CD4-positive, CD25-positive, alpha-beta regulatory T cell (primary cell): ENCODE measurements around the gene PITPNM1. TPM values are rescaled to one million over a fixed set of nuclear protein-coding genes. Genes with fewer than 3 reads are reported as not detected.
A peak's percentile ranks its signal among the peaks of the same experiment; 100 is the strongest.
"Not testable (repeated sequence)": the region's sequence is repeated elsewhere in the genome, so short reads cannot be mapped to it uniquely, and the experiment has no call there.

Experiments
- ATAC-seq, 2 donors: fragments of 150-1000 bp; cut with Tn5 transposase; one replicate each; pipeline ENCODE4 v1.10.0; 2021; ENCODE audit warnings: low read depth in 2 of 2, moderate number of reproducible peaks in 2 of 2, moderate library complexity in 1 of 2
- DNase-seq, 3 donors: peaks; one replicate each; pipeline versions ENCODE4 v3.0.0 to v3.0.0-alpha.2; 2012 to 2022; ENCODE audit warnings: mixed read lengths in 1 of 3
- H3K27ac ChIP-seq: one replicate; pipeline ENCODE4 v1.7.0; 2013; ENCODE audit warnings: mild to moderate bottlenecking, low read length; ENCODE audit not compliant: insufficient read depth, poor library complexity, severe bottlenecking
- H3K27me3 ChIP-seq: one replicate; pipeline ENCODE4 v1.7.0; 2013; ENCODE audit warnings: low read length; ENCODE audit not compliant: control insufficient read depth, insufficient read depth
- H3K36me3 ChIP-seq: one replicate; pipeline ENCODE4 v1.7.0; 2013; ENCODE audit warnings: mild to moderate bottlenecking, low read length, moderate library complexity; ENCODE audit not compliant: control insufficient read depth, insufficient read depth
- H3K4me1 ChIP-seq: 2 replicates; pipeline ENCODE4 v1.7.0; 2013; ENCODE audit warnings: mild to moderate bottlenecking, low read length; ENCODE audit not compliant: insufficient read depth, control insufficient read depth, poor library complexity, severe bottlenecking
- H3K4me3 ChIP-seq: one replicate; pipeline ENCODE4 v1.7.0; 2013; ENCODE audit warnings: low read depth, mild to moderate bottlenecking, low read length, moderate library complexity
- H3K9me3 ChIP-seq, 2 experiments: 1 replicate in 1 of 2; 2 replicates in 1 of 2; pipeline ENCODE4 v1.7.0; 2013; ENCODE audit warnings: low read length in 2 of 2, mild to moderate bottlenecking in 1 of 2, moderate library complexity in 1 of 2; ENCODE audit not compliant: control insufficient read depth in 2 of 2
- H3K27ac Mint-ChIP-seq, 3 donors: one replicate each; pipeline ENCODE4 v1.8.0; 2020 to 2022; ENCODE audit warnings: mild to moderate bottlenecking in 3 of 3, mixed read lengths in 3 of 3, moderate library complexity in 2 of 3
- H3K27me3 Mint-ChIP-seq: one replicate; pipeline ENCODE4 v1.8.0; 2022; ENCODE audit warnings: mild to moderate bottlenecking, mixed read lengths
- H3K36me3 Mint-ChIP-seq: one replicate; pipeline ENCODE4 v1.8.0; 2020; ENCODE audit warnings: mixed read lengths
- H3K4me1 Mint-ChIP-seq, 4 donors: one replicate each; pipeline ENCODE4 v1.8.0; 2020 to 2022; ENCODE audit warnings: mixed read lengths in 4 of 4, mild to moderate bottlenecking in 1 of 4
- H3K4me3 Mint-ChIP-seq, 4 donors: one replicate each; pipeline ENCODE4 v1.8.0; 2020 to 2022; ENCODE audit warnings: mild to moderate bottlenecking in 4 of 4, mixed read lengths in 4 of 4, moderate library complexity in 3 of 4
- H3K9me3 Mint-ChIP-seq, 7 donors: one replicate each; pipeline ENCODE4 v1.8.0; 2020 to 2022; ENCODE audit warnings: mixed read lengths in 7 of 7, mild to moderate bottlenecking in 3 of 7, moderate library complexity in 2 of 7
- polyA plus RNA-seq, 4 donors: library from polyadenylated mRNA; unstranded; fragments of 300-500 nt; fragmentation: Illumina TruSeq; gene quantifications; one replicate each; pipeline ENCODE4 v1.2.3, GENCODE V29; 2021
- total RNA-seq: library from RNA; stranded (reverse); gene quantifications from one replicate; pipeline ENCODE4 v1.2.3, GENCODE V29; 2022

Gene PITPNM1
- total and polyA plus RNA-seq, 5 donors from 2014 or later: 15.7 to 116 (median 17.9) TPM

- Histone ChIP-seq H3K27ac (peak overlapping the region; percentile 92), H3K36me3 (peaks cover 2% of the 10 kb centered on the region), H3K4me1 (peaks cover 50% of the 10 kb centered on the region), H3K4me3 (peak overlapping the region; percentile 86), H3K9me3 (no peaks in the 10 kb centered on the region), H3K27me3 (no peaks in the 10 kb centered on the region)
- Mint-ChIP-seq H3K9me3 (no peaks in the 10 kb centered on the region), H3K27ac (peak overlapping the region; percentile 99 to 100 (median 99)), H3K4me1 (peaks cover 9 to 49% (median 35%) of the 10 kb centered on the region in 4 donors), H3K36me3 (peaks cover 6% of the 10 kb centered on the region), H3K27me3 (no peaks in the 10 kb centered on the region), H3K4me3 (peak overlapping the region; percentile 92 to 99 (median 96))
- ATAC-seq (peak; percentile 5 to 9), DNase-seq (no peak)
Observed at GRCh38 chr11:67482275-67482826, 22.8 kb downstream of the PITPNM1 start.

- H3K4me1 Mint-ChIP-seq, H3K27ac Mint-ChIP-seq, H3K27me3 Mint-ChIP-seq, H3K4me1 ChIP-seq, H3K36me3 ChIP-seq, H3K9me3 Mint-ChIP-seq, DNase-seq, H3K9me3 ChIP-seq, H3K27ac ChIP-seq, H3K36me3 Mint-ChIP-seq, ATAC-seq, H3K4me3 ChIP-seq, H3K27me3 ChIP-seq: not testable (repeated sequence)
- peak overlapping the region in 1 of 4 donors; percentile 41 for H3K4me3 Mint-ChIP-seq
Observed at GRCh38 chr11:67477344-67478050, 27.7 kb downstream of the PITPNM1 start.

DNA sequence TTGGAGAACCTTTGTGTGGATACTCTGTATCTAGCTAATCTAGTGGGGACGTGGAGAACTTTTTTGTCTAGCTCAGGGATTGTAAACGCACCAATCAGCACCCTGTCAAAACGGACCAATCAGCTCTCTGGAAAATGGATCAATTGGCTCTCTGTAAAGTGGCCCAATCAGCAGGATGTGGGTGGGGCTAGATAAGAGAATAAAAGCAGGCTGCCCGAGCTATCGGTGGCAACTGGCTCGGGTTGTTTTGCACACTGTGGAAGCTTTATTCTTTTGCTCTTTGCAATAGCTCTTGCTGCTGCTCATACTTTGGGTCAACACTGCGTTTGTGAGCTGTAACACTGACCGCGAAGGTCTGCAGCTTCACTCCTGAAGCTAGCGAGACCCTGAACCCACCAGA is 28.5 kb downstream of the PITPNM1 start:
- H3K27me3 ChIP-seq, H3K27ac Mint-ChIP-seq, H3K27me3 Mint-ChIP-seq, H3K36me3 Mint-ChIP-seq, H3K4me1 Mint-ChIP-seq, H3K4me3 ChIP-seq, H3K4me1 ChIP-seq, H3K9me3 Mint-ChIP-seq, H3K27ac ChIP-seq, ATAC-seq, H3K9me3 ChIP-seq, H3K36me3 ChIP-seq: not testable (repeated sequence)
- peak in 1 of 3 donors; percentile 25 for DNase-seq
- peak overlapping the region in 1 of 4 donors; percentile 41 for H3K4me3 Mint-ChIP-seq

- Histone ChIP-seq H3K9me3 (no peaks in the 10 kb centered on the region), H3K27me3 (no peaks in the 10 kb centered on the region), H3K4me3 (no peak overlapping the region), H3K4me1 (peaks cover 13% of the 10 kb centered on the region), H3K36me3 (no peaks in the 10 kb centered on the region), H3K27ac (no peak overlapping the region)
- Mint-ChIP-seq H3K27ac (no peak overlapping the region), H3K4me1 (peaks cover 3 to 12% (median 8%) of the 10 kb centered on the region in 4 donors), H3K27me3 (no peaks in the 10 kb centered on the region), H3K36me3 (no peaks in the 10 kb centered on the region), H3K9me3 (no peaks in the 10 kb centered on the region), H3K4me3 (peak overlapping the region in 1 of 4 donors; percentile 92)
- ATAC-seq: no peak
- DNase-seq: no peak
Observed at GRCh38 chr11:67472882-67473281, 32.3 kb downstream of the PITPNM1 start.

- ATAC-seq: no peak
- no peaks in the 10 kb centered on the region for H3K9me3 Mint-ChIP-seq
- H3K36me3 ChIP-seq: no peaks in the 10 kb centered on the region
- H3K4me3 Mint-ChIP-seq: peak overlapping the region in 3 of 4 donors; percentile 83 to 97 (median 92)
- H3K4me1 ChIP-seq: peaks cover 35% of the 10 kb centered on the region
- H3K27ac ChIP-seq: no peak overlapping the region
- no peaks in the 10 kb centered on the region for H3K36me3 Mint-ChIP-seq
- no peaks in the 10 kb centered on the region for H3K9me3 ChIP-seq
- no peaks in the 10 kb centered on the region for H3K27me3 ChIP-seq
- H3K27ac Mint-ChIP-seq: peak overlapping the region; percentile 26 to 91 (median 88)
- H3K4me3 ChIP-seq: no peak overlapping the region
- H3K27me3 Mint-ChIP-seq: no peaks in the 10 kb centered on the region
- no peak for DNase-seq
- peaks cover 3 to 30% (median 11%) of the 10 kb centered on the region in 4 donors for H3K4me1 Mint-ChIP-seq
Observed at GRCh38 chr11:67470337-67471002, 34.7 kb downstream of the PITPNM1 start.

- H3K36me3 Mint-ChIP-seq: no peaks in the 10 kb centered on the region
- H3K27me3 Mint-ChIP-seq: no peaks in the 10 kb centered on the region
- ATAC-seq (no peak), DNase-seq (no peak)
- peak overlapping the region; percentile 88 to 91 (median 91) for H3K27ac Mint-ChIP-seq
- no peaks in the 10 kb centered on the region for H3K36me3 ChIP-seq
- H3K4me3 Mint-ChIP-seq: peak overlapping the region; percentile 83 to 97 (median 90)
- H3K4me1 ChIP-seq: peaks cover 43% of the 10 kb centered on the region
- H3K27ac ChIP-seq: peak overlapping the region; percentile 80
- no peaks in the 10 kb centered on the region for H3K9me3 Mint-ChIP-seq
- H3K4me1 Mint-ChIP-seq: peaks cover 5 to 38% (median 16%) of the 10 kb centered on the region in 4 donors
- no peaks in the 10 kb centered on the region for H3K27me3 ChIP-seq
- H3K4me3 ChIP-seq: peak overlapping the region; percentile 67
- no peaks in the 10 kb centered on the region for H3K9me3 ChIP-seq
Observed at GRCh38 chr11:67469508-67469811, 35.7 kb downstream of the PITPNM1 start.

GRCh38 chr11:67468759-67469507 is 36.2 kb downstream of the PITPNM1 start, which contains the start of gene TMEM134:
TMEM134 (minus strand) TSS chr11:67469251; CDS start chr11:67469192, 59 bp downstream.
- ATAC-seq: peak; percentile 78 to 80
- peaks cover 48% of the 10 kb centered on the region for H3K4me1 ChIP-seq
- H3K4me3 Mint-ChIP-seq: peak within 1 kb of the TSS; percentile 91 to 97 (median 92)

More at GRCh38 chr11:67468759-67469507, 36.2 kb downstream of the PITPNM1 start, which contains the start of gene TMEM134:
- H3K4me1 Mint-ChIP-seq: peaks cover 5 to 43% (median 15%) of the 10 kb centered on the region in 4 donors
- peak within 1 kb of the TSS; percentile 80 for H3K27ac ChIP-seq
- peak within 1 kb of the TSS; percentile 76 for H3K4me3 ChIP-seq
- H3K27ac Mint-ChIP-seq: peak within 1 kb of the TSS; percentile 91 to 95 (median 92)
- DNase-seq: peak; percentile 87 to 94 (median 87)
- H3K9me3 ChIP-seq: no peaks in the 10 kb centered on the region
- H3K27me3 Mint-ChIP-seq: no peaks in the 10 kb centered on the region
- H3K9me3 Mint-ChIP-seq: no peaks in the 10 kb centered on the region
- H3K27me3 ChIP-seq: no peaks in the 10 kb centered on the region
- no peaks in the 10 kb centered on the region for H3K36me3 ChIP-seq
- H3K36me3 Mint-ChIP-seq: no peaks in the 10 kb centered on the region
